Neural cell (in vitro differentiated cells): Measurements from ENCODE around the gene ADD2. TPM values are rescaled to one million over a fixed set of nuclear protein-coding genes. Genes with fewer than 3 reads are reported as not detected.
"Not testable (repeated sequence)": the region's sequence is repeated elsewhere in the genome, so short reads cannot be mapped to it uniquely, and the experiment has no call there.

Experiments
- H2AFZ ChIP-seq: fragments of 200-600, 300-800 bp; sonication (generic), shearing (Covaris generic); 2 replicates; pipeline ENCODE4 v1.6.0; 2014; ENCODE audit warnings: low read depth, mild to moderate bottlenecking, antibody characterized with exemption, low read length, moderate library complexity
- H3F3A ChIP-seq: fragments of 200-600 bp; shearing (Covaris generic); 2 replicates; pipeline ENCODE4 v1.6.1; 2016; ENCODE audit warnings: mild to moderate bottlenecking, moderate library complexity, mixed read lengths, antibody characterized with exemption, low read length; ENCODE audit not compliant: insufficient read depth, poor library complexity, severe bottlenecking
- H3K27ac ChIP-seq: fragments of 200-600, 300-800 bp; sonication (generic), shearing (Covaris generic); 2 replicates; pipeline ENCODE4 v1.5.1; 2014; ENCODE audit warnings: mild to moderate bottlenecking, low read length, moderate library complexity
- H3K27me3 ChIP-seq: fragments of 300-800, 200-600 bp; sonication (generic), shearing (Covaris generic); 2 replicates; pipeline ENCODE4 v1.6.0; 2014; ENCODE audit warnings: mild to moderate bottlenecking, low read depth, low read length, moderate library complexity; ENCODE audit not compliant: insufficient read depth
- H3K36me3 ChIP-seq: fragments of 300-800, 200-600 bp; sonication (generic), shearing (Covaris generic); 2 replicates; pipeline ENCODE4 v1.5.1; 2014; ENCODE audit warnings: mild to moderate bottlenecking, antibody characterized with exemption, low read length, moderate library complexity; ENCODE audit not compliant: insufficient read depth
- H3K4me2 ChIP-seq: fragments of 300-800, 200-600 bp; sonication (generic), shearing (Covaris generic); 2 replicates; pipeline ENCODE4 v1.6.0; 2014; ENCODE audit warnings: mild to moderate bottlenecking, low read length
- H3K4me3 ChIP-seq: fragments of 300-800, 200-600 bp; sonication (generic), shearing (Covaris generic); 2 replicates; pipeline ENCODE4 v1.5.1; 2014; ENCODE audit warnings: mild to moderate bottlenecking, low read length, moderate library complexity
- H3K79me2 ChIP-seq: fragments of 200-600 bp; shearing (Covaris generic); replicated peaks from 2 replicates; pipeline ENCODE4 v1.6.0; 2014; ENCODE audit warnings: mild to moderate bottlenecking, low read length, moderate library complexity; ENCODE audit not compliant: insufficient read depth
- H3K9ac ChIP-seq: fragments of 300-800, 200-600 bp; sonication (generic), shearing (Covaris generic); 2 replicates; pipeline ENCODE4 v1.6.1; 2016; ENCODE audit warnings: mild to moderate bottlenecking, low read length, mixed read lengths
- H3K9me2 ChIP-seq: fragments of 200-600 bp; shearing (Covaris generic); 2 replicates; pipeline ENCODE4 v1.6.1; 2016; ENCODE audit warnings: mild to moderate bottlenecking, low read length, mixed read lengths; ENCODE audit not compliant: insufficient read depth
- H3K9me3 ChIP-seq: fragments of 200-600, 300-800 bp; sonication (generic), shearing (Covaris generic); 2 replicates; pipeline ENCODE4 v1.6.1; 2016; ENCODE audit warnings: mild to moderate bottlenecking, mixed run types, low read length, moderate library complexity, mixed read lengths
- H4K20me1 ChIP-seq: fragments of 200-600 bp; shearing (Covaris generic); 2 replicates; pipeline ENCODE4 v1.6.1; 2016; ENCODE audit warnings: mild to moderate bottlenecking, mixed run types; ENCODE audit not compliant: insufficient read depth
- EP300 ChIP-seq: fragments of 450-650 bp; conservative IDR thresholded peaks from 2 replicates; pipeline ENCODE4 v1.6.1; 2014; ENCODE audit warnings: antibody characterized with exemption, mild to moderate bottlenecking, moderate library complexity; ENCODE audit not compliant: poor library complexity, severe bottlenecking
- EZH2 ChIP-seq: fragments of 200-600, 300-800 bp; shearing (Covaris generic), sonication (generic); IDR thresholded peaks from 2 replicates; pipeline ENCODE4 v1.6.1; 2014; ENCODE audit warnings: antibody characterized with exemption, low read length, borderline replicate concordance, mild to moderate bottlenecking; ENCODE audit not compliant: insufficient read depth, poor library complexity, severe bottlenecking
- MXI1 ChIP-seq: fragments of 450-650 bp; conservative IDR thresholded peaks from 2 replicates; pipeline ENCODE4 v1.6.1; 2014; ENCODE audit warnings: antibody characterized with exemption, mild to moderate bottlenecking; ENCODE audit not compliant: poor library complexity, severe bottlenecking
- POLR2AphosphoS5 ChIP-seq: IDR thresholded peaks from 2 replicates; pipeline ENCODE4 v1.6.1; 2012
- RAD21 ChIP-seq: fragments of 450-650 bp; conservative IDR thresholded peaks from 2 replicates; pipeline ENCODE4 v1.6.1; 2014; ENCODE audit warnings: antibody characterized with exemption, mild to moderate bottlenecking, moderate library complexity
- SMC3 ChIP-seq: fragments of 450-650 bp; conservative IDR thresholded peaks from 2 replicates; pipeline ENCODE4 v1.6.1; 2014; ENCODE audit warnings: antibody characterized with exemption, mild to moderate bottlenecking, moderate library complexity; ENCODE audit not compliant: poor library complexity
- TAF1 ChIP-seq: IDR thresholded peaks from 2 replicates; pipeline ENCODE4 v1.6.1; 2012; ENCODE audit warnings: low read depth
- polyA plus RNA-seq: library from polyadenylated mRNA; depleted of rRNA; stranded (reverse); fragments of >200 nt; gene quantifications from 2 replicates; pipeline ENCODE4 v1.2.3, GENCODE V29; 2014
- TF ChIP-seq, protein P1 (sequence below): IDR thresholded peaks from 2 replicates; pipeline ENCODE4 v1.6.1; 2012; ENCODE audit warnings: borderline replicate concordance
- TF ChIP-seq, protein P2 (sequence below): fragments of 450-650 bp; IDR thresholded peaks from 2 replicates; pipeline ENCODE4 v1.5.1; 2014; ENCODE audit warnings: antibody characterized with exemption, mild to moderate bottlenecking, moderate library complexity; ENCODE audit not compliant: poor library complexity, severe bottlenecking

ADD2 gene
- polyA plus RNA-seq, 1 donor from 2014 or later: 52.5 TPM

DNA sequence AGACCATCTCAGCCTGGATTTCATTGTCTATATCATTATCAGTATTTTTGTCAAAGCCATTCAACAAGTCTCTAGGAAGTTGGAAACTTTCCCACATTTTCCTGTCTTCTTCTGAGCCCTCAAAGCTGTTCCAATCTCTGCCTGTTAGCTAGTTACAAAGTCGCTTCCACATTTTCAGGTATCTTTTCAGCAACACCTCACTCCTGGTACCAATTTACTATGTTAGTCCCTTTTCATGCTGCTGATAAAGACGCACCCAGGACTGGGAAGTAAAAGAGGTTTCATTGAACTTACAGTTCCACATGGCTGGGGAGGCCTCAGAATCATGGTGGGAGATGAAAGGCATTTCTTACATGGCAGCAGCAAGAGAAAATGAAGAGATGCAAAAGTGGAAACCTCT is 31.7 kb upstream of the ADD2 start:
- H4K20me1 ChIP-seq: no peaks in the 10 kb centered on the region
- no peaks in the 10 kb centered on the region for H3F3A ChIP-seq
- no peaks in the 10 kb centered on the region for H3K27me3 ChIP-seq
- H3K4me3 ChIP-seq: no peak overlapping the region
- H3K9me2 ChIP-seq: no peaks in the 10 kb centered on the region
- TF ChIP-seq MXI1 (no peak), EZH2 (no peak), POLR2AphosphoS5 (no peak), TAF1 (no peak), SMC3 (no peak), EP300 (no peak), RAD21 (no peak)
- TF ChIP-seq, protein P1, sequence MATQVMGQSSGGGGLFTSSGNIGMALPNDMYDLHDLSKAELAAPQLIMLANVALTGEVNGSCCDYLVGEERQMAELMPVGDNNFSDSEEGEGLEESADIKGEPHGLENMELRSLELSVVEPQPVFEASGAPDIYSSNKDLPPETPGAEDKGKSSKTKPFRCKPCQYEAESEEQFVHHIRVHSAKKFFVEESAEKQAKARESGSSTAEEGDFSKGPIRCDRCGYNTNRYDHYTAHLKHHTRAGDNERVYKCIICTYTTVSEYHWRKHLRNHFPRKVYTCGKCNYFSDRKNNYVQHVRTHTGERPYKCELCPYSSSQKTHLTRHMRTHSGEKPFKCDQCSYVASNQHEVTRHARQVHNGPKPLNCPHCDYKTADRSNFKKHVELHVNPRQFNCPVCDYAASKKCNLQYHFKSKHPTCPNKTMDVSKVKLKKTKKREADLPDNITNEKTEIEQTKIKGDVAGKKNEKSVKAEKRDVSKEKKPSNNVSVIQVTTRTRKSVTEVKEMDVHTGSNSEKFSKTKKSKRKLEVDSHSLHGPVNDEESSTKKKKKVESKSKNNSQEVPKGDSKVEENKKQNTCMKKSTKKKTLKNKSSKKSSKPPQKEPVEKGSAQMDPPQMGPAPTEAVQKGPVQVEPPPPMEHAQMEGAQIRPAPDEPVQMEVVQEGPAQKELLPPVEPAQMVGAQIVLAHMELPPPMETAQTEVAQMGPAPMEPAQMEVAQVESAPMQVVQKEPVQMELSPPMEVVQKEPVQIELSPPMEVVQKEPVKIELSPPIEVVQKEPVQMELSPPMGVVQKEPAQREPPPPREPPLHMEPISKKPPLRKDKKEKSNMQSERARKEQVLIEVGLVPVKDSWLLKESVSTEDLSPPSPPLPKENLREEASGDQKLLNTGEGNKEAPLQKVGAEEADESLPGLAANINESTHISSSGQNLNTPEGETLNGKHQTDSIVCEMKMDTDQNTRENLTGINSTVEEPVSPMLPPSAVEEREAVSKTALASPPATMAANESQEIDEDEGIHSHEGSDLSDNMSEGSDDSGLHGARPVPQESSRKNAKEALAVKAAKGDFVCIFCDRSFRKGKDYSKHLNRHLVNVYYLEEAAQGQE: no peak
- TF ChIP-seq, protein P2, sequence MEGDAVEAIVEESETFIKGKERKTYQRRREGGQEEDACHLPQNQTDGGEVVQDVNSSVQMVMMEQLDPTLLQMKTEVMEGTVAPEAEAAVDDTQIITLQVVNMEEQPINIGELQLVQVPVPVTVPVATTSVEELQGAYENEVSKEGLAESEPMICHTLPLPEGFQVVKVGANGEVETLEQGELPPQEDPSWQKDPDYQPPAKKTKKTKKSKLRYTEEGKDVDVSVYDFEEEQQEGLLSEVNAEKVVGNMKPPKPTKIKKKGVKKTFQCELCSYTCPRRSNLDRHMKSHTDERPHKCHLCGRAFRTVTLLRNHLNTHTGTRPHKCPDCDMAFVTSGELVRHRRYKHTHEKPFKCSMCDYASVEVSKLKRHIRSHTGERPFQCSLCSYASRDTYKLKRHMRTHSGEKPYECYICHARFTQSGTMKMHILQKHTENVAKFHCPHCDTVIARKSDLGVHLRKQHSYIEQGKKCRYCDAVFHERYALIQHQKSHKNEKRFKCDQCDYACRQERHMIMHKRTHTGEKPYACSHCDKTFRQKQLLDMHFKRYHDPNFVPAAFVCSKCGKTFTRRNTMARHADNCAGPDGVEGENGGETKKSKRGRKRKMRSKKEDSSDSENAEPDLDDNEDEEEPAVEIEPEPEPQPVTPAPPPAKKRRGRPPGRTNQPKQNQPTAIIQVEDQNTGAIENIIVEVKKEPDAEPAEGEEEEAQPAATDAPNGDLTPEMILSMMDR: no peak
- no peak overlapping the region for H3K27ac ChIP-seq
- no peak overlapping the region for H3K9ac ChIP-seq
- no peaks in the 10 kb centered on the region for H3K79me2 ChIP-seq
- H2AFZ ChIP-seq: no peak overlapping the region
- no peaks in the 10 kb centered on the region for H3K36me3 ChIP-seq
- H3K4me2 ChIP-seq: no peak overlapping the region
- no peaks in the 10 kb centered on the region for H3K9me3 ChIP-seq

DNA sequence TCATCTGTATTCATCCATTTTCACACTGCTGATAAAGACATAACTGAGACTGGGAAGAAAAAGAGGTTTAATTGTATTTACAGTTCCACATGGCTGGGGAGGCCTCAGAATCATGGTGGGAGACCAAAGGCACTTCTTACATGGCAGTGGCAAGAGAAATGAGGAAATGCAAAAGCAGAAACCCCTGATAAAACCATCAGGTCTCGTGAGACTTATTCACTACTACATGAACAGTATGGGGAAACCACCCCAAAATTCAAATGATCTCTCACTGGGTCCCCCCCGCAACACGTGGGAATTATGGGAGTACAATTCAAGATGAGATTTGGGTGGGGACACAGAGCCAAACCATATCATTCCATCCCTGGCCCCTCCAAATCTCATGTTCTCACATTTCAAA is 30.0 kb upstream of the ADD2 start:
- H3K9ac ChIP-seq, H4K20me1 ChIP-seq, H3K36me3 ChIP-seq, H3K9me3 ChIP-seq, H3F3A ChIP-seq, H3K27me3 ChIP-seq, H2AFZ ChIP-seq, H3K4me3 ChIP-seq, H3K27ac ChIP-seq, H3K79me2 ChIP-seq, H3K4me2 ChIP-seq, H3K9me2 ChIP-seq: not testable (repeated sequence)

DNA sequence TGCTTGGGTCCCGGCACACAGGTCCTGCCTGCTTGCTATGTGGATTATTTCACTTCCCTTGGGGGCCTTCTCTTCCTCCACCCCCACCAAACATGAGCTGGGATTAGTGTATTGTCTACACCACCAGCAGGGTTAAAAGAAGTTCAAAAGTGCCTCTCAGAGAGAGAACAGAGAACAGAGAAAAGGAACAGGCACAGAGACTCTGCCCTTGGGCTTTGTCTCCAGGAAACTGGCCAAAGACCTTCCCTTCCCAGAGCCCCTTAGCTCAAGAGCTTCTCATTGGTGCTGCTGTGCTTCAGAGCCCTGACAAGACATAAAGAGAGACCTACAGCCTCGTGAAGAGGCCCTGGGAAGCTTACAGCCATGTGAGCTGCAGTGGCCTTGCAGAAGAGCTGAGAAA is 29.5 kb upstream of the ADD2 start:
- H4K20me1 ChIP-seq: no peaks in the 10 kb centered on the region
- no peaks in the 10 kb centered on the region for H3K79me2 ChIP-seq
- H3K4me2 ChIP-seq: no peak overlapping the region
- TF ChIP-seq, protein P1: no peak
- H3K27ac ChIP-seq: no peak overlapping the region
- no peaks in the 10 kb centered on the region for H3K9me3 ChIP-seq
- no peak overlapping the region for H3K4me3 ChIP-seq
- no peaks in the 10 kb centered on the region for H3K9me2 ChIP-seq
- H3K9ac ChIP-seq: no peak overlapping the region
- no peaks in the 10 kb centered on the region for H3F3A ChIP-seq
- H2AFZ ChIP-seq: no peak overlapping the region
- peaks cover under 1% of the 10 kb centered on the region for H3K27me3 ChIP-seq
- no peaks in the 10 kb centered on the region for H3K36me3 ChIP-seq
